SH-SY5Y (cell line): ENCODE data around the gene MAP2K6.
A peak's percentile ranks its signal among the peaks of the same experiment; 100 is the strongest.

Source experiments
- GATA2 ChIP-seq: IDR thresholded peaks from 2 replicates; pipeline ENCODE4 v1.6.1; 2011; ENCODE audit warnings: mild to moderate bottlenecking, low read depth, low read length
- GATA3 ChIP-seq: IDR thresholded peaks from 2 replicates; pipeline ENCODE4 v1.6.1; 2011; ENCODE audit warnings: low read depth, mild to moderate bottlenecking, low read length, moderate library complexity

The MAP2K6 gene

GRCh38 chr17:69414408-69415274 lies at the start of gene MAP2K6:
TSS of gene MAP2K6 (plus strand) at chr17:69414697. CDS start at chr17:69414985, 288 bp downstream.
- TF ChIP-seq GATA2 (peak; percentile 93), GATA3 (no peak; the same call in 1 of the 2 replicates)

GRCh38 chr17:69367298-69367697 lies 47.2 kb upstream of the MAP2K6 start:
- TF ChIP-seq GATA2 (no peak), GATA3 (no peak)

GRCh38 chr17:69373069-69373468 lies 41.4 kb upstream of the MAP2K6 start:
- TF ChIP-seq GATA3 (no peak), GATA2 (no peak)

GRCh38 chr17:69375229-69375628 lies 39.3 kb upstream of the MAP2K6 start:
- TF ChIP-seq GATA2: no peak
- TF ChIP-seq GATA3: no peak

GRCh38 chr17:69388822-69389442 lies 25.6 kb upstream of the MAP2K6 start:
- TF ChIP-seq GATA3: no peak
- TF ChIP-seq GATA2: no peak

- TF ChIP-seq GATA2 (no peak), GATA3 (no peak)
These were observed 23.5 kb upstream of the MAP2K6 start for GRCh38 chr17:69390795-69391501.

- TF ChIP-seq GATA2 (no peak), GATA3 (no peak)
These were observed 13.2 kb upstream of the MAP2K6 start for GRCh38 chr17:69401251-69401650.

- TF ChIP-seq GATA2 (no peak), GATA3 (no peak)
These were observed 12.4 kb upstream of the MAP2K6 start for GRCh38 chr17:69402052-69402451.

GRCh38 chr17:69404399-69404798 lies 10.1 kb upstream of the MAP2K6 start:
- TF ChIP-seq GATA3: no peak
- no peak for TF ChIP-seq GATA2

GRCh38 chr17:69405096-69405495 lies 9.4 kb upstream of the MAP2K6 start:
- TF ChIP-seq GATA2 (no peak), GATA3 (no peak)

GRCh38 chr17:69406941-69407340 lies 7.6 kb upstream of the MAP2K6 start:
- no peak for TF ChIP-seq GATA2
- TF ChIP-seq GATA3: no peak

- no peak for TF ChIP-seq GATA3
- no peak for TF ChIP-seq GATA2
These were observed 6.7 kb upstream of the MAP2K6 start for GRCh38 chr17:69407759-69408158.

GRCh38 chr17:69410671-69411070 lies 3.8 kb upstream of the MAP2K6 start:
- TF ChIP-seq GATA2 (no peak), GATA3 (no peak)

- TF ChIP-seq GATA3 (no peak), GATA2 (no peak)
These were observed 2.7 kb upstream of the MAP2K6 start for GRCh38 chr17:69411766-69412165.
